Superior temporal gyrus (tissue), 1 donor: ENCODE measurements around the gene NHLH2.
A peak's percentile ranks its signal among the peaks of the same experiment; 100 is the strongest.

Source experiments
- DNase-seq: peaks from one replicate; pipeline ENCODE4 v3.0.0-alpha.2; 2016; ENCODE audit errors: extremely low spot score

The NHLH2 gene

DNA sequence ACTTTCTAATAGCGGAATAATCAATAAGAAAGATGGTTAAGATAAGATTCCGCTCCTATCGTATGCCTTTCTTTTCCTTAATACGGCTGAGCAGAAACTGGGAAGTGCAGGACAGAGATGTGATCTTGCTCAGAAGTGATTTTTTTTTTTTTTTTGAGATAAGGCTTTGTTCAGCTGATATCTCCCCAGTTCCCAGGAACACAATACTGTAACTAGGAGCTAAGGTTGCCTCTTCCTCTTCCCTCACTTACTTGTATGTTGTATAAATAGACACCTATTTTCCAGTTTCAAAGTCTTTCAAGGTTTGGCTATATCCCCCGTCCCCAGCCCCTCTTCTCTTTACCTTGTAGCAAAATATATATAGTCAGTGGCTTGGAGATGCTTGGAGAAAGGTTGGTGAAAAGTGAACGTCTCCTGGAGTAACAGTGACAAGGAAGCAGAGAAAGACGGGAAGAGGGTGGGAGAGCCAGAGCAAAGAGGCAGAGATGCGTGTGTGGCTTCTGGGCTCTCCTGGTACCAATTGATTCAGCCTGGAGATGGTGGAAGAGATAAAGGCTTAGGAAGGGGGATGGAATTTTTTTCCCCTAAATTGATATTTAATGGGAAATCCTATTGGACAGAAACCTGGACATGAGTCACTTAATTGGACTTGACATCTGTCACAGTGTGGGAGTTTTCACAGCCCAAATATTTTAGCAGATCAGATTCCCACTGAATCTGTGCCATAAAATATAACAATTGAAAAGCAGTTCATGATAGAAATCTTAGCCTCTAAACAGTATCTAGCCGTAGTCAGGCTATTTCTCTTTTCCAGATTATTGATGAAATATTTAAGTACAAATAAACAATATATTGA, at the start of gene NHLH2:
Gene NHLH2, minus strand, starts transcription at position 522 of the 856 bp plus-strand sequence. CDS start 2,754 bp downstream, outside the sequence.
- no peak for DNase-seq

DNA sequence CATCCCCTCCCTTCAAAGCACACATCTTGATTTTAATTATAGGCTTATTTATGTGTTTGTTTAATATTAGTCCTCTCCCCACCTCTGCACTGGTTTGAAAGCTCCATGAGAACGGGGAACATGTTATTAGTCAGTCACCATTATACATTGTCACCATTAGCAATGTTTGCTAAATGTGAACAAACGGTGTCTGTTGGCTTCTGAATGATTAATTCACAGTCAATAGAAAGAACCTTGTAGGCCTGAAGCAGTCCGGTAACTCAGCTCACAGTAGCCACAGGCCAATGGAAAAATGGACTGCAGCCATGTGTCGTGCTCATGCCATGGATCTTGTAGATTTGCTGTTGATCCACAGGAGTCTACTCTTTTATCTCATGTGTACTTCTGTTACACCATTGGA, 49.7 kb upstream of the NHLH2 start:
- DNase-seq: no peak

DNA sequence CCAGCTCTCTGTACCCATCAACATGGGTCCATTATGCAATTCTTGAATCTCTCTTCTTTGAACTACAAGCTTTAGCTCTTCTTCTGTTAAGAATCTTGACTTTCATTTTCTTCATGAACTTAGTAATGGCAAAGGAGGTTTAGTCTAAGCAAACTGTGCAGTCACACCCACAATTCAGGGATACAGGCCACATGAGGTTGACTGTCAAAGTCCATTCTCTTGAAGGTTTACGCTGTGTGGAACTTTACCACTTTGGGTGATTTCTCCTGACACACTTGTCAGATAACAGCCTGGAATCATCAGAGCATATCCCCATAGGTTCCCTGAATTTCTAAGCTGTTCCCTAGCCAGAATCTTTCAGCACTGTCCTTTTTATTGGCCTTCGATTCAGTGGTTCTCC, 48.0 kb upstream of the NHLH2 start:
- DNase-seq: no peak

DNA sequence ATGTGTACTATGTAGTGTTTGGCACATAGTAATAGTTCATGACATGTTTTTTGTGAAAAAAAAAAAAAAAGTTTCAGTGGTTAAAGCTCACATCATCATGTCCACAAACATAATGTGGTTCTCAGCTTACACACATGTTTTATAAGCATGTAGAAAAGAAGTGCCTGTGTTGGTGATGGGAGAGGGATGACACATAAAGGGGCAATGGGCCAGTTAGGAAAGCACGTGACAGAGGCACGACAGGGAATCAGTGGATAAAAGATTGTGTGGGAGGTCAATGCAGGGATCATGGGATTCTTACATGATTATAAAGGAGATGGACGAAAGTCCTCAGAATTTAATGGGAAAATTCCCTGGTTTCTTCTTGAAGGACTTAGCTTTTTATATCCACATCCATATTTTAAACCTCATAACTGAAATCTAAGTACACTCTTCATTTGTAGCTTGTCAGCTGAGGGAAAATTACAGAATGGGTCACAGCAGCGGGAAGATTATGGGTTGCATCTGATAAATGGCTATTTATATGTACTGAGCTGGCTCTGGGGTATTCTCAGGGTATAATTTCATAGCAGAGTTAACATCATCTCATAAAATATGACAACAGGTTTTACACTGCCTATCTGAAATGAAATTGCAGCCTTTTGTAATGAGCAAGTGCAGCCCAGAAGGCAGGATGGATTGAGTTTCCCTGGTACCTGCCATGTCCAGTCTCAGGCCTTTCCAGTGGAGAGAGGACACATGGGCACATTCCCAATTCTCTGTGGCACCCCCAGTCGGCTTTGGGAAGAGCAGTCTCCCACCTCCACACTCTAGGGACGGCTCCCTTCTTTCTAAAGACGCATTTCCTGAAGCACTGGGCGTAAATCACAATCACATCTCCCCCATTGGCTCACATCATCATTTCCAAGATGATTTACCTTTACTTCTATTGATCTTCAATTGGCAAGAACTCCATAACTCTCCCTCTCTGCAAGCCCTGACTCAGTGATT, 42.3 kb upstream of the NHLH2 start:
- DNase-seq: no peak

DNA sequence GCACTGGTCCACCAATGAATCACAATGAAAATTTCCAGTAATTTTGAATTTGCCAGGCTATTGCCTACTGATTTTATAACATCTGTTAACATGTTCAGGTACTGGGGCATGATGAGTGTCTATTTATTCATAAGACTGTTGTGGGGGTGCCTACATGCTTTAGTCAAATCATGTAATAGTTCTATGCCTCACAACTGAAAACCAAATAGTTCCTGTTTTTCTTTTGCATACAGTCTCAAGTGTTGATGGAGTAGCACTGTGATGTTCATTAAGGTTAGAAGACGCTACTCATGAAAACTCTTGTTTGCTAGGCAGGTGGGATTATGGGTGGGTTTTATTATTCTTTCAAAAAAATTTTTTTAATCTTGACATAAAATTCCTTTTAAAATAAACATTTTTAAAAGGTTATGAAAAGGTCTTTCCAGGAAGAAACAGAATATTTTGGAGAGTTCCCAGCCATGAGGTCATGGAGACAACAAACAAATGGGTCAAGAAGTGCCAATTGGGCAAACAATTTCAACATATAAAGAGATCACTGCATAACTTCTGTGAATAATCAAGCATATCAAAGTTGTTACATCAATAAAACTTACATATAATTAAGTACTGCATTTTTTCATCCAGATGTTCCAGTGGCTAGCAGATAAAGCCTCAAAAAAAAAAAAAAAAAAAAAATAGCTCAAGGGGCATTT, 40.2 kb upstream of the NHLH2 start:
- no peak for DNase-seq

DNA sequence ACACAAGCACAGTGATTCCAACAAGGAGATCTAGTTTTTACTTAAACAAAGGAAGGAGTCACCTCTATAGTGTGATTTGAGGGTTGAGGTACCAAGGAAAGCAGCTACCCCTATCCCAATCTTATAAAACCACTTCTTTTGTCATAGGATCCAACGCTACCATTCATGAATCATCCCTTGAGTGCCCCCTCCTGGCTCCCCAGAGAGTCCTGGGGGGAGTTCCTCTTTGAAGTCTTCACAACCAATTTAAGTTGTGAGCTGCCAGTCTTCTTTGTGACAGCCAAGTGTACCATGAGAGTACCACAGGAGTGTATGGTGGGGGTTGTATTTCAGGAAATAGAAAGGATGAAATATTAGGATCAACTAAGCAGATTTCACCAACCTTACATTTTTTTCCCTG, 39.1 kb upstream of the NHLH2 start:
- no peak for DNase-seq

DNA sequence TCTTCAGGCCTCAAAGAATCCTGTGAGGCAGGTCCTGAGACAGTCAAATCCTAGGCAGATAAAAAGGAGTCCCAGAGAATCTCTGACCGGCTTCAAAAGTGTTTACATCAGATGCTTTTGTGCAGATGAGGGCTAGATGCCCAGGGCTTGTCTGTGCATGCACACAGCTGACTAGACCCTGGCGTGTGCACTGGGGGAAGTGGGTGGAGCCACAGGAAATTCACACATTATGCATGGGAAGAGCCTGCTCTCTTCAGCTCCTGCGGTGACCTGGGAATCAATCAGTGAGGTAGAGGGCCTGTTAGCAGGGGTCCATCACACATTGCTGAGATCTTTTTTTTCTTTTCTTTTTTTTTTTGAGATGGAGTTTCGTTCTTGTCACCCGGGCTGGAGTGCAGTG, 36.6 kb upstream of the NHLH2 start:
- DNase-seq: no peak

DNA sequence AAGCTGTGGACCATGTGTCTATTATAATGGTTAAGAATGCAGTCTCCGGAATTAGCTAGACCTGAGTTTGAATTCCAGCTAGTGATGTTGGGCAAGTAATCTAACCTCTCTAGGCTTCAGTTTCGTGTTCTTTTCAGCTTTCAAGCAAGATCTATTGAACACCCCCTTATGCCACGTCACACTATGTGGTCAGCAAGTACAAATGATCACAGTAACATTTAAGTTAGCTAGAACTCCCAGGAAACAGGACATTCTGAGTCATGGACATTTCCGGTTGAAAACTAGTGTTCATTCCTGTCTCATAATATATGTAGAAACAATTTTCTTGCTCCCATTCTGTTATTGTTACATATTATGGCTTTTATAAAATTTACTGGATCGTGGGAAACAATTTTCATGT, 34.0 kb upstream of the NHLH2 start:
- DNase-seq: no peak

DNA sequence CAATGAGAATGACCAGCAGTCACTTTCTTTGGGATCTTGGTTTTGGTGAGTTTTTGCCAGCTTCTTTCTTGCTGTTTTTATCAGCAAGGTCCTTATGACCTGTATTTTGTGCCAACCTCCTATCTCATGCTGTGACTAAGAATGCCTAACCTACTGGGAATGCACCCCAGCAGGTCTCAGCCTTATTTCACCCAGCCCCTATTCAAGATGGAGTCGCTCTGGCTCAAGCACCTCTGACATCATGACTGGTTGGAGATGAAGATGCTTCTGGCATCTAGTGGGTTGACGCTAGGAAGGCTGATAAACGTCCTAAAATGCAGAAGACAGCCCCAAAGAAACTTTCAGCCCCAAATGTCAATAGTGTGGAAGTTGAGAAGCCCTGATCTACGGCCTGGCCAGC, 33.6 kb upstream of the NHLH2 start:
- no peak for DNase-seq

DNA sequence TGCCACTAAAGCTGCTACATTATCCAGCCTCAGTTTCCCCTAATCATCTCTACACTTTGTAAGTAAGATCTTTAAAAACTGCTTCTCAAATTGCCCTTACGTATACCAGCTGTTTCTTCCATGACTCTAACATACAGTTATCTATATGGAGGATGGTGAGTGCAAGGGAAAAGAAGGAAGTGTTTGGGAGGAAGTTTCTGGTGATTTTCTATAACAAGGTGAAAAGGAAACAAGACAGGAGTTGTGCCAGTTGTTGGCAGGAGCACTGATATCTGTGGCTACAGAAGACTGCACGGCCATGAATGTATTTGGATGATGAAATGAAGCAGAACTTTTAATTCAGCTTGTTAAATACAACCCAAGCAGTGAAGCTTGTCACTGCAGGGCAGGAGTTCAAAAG, 32.3 kb upstream of the NHLH2 start:
- DNase-seq: no peak

DNA sequence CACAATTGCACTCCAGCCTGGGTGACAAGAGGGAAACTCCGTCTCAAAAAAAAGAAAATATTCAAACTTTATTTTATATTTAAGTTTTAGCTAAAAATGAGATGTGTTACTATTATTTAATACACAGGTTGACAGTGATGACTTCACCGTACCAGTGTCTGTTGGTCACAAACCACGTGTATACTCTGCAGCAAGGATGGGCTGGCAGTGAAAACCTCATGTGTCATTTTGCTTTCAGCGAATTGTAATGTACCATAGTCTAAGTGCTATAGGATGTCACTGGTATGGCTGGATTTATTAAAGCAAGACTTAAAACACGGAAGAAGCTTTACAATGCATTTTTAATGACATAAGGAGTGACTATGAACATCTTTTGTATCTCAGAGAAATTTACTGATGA, 28.1 kb upstream of the NHLH2 start:
- DNase-seq: no peak

DNA sequence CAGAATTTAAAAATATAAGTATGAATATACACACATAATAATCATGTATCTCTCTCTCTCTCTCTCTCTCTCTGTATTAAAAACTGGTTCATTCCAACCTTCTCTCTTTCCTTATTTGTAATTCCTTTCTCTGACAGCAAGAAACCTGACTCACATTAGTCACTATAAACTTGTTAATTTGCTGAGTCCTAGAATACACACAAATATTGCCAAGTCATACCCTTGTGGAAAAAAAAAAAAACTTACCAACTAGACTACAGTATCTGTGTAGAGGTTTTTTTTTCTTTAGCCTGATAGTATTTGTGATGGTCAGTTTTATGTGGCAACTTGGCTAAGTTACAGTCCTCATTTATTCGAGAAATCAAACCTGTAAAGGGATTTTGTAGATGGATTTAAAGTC, 26.3 kb upstream of the NHLH2 start:
- DNase-seq: no peak

DNA sequence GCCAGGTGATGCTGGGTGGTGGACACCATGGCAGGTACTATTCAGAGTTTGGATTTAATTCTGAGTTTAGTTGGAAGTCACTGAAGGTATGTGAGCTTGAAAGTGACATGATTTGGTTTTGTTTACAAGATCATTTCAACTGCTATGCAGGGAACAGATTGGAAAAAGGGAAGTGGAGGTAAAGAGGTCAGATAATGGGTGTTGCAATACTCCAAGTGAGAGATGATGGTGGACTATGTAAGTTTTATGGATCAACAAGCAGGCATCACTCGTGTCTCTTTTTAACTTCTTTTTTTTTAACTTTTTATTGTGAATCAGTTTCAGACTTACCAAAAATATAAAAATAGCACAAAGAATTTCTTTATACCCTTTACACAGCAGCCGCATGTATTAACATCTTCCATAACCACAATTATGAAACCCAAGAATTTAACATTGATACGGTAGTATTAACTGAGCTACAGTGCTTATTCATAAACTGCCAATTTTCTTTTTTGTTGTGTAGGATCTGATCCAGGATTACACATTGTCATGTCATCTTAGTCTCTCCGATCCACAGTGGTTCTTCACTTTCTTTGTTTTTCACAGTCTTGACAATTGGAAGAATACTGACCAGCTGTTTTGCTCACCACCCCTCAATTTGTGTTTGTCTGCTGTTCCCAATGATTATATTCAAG, 24.9 kb upstream of the NHLH2 start:
- DNase-seq: no peak

DNA sequence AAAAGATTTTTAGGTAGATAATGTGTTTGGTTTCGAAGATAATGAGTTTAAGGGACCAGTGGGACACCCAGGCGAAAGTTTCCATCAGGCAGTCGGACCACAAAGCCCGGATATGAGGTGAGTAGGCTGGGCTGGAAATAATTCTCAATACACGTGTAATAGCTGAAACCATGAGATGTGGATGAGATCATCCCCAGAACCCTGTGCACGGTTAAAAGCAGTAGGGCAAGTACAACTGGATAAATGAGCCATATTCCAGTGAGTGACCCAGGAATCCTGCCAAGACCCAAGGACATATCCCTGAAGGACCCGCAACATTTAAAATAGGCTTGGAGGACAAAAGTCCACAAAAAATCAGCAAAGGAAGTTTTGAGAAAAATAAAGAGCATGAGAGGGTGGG, 21.5 kb upstream of the NHLH2 start:
- DNase-seq: no peak

DNA sequence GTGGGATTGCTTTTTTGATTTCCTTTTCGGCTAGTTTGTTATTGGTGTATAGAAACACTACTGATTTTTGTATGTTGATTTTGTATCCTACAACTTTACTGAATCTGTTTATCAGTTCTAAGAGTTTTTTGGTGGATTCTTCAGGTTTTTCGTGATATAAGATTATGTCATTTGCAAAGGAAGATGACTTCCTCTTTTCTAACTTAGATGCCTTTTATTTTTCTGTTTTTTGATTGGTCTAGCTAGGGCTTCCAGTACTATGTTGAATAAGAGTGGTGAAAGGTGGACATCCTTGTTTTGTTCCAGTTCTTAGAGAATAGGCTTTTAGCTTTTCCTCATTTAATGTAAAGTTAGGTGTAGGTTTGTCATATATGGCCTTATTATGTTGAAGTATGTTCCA, 13.1 kb upstream of the NHLH2 start:
- DNase-seq: no peak

DNA sequence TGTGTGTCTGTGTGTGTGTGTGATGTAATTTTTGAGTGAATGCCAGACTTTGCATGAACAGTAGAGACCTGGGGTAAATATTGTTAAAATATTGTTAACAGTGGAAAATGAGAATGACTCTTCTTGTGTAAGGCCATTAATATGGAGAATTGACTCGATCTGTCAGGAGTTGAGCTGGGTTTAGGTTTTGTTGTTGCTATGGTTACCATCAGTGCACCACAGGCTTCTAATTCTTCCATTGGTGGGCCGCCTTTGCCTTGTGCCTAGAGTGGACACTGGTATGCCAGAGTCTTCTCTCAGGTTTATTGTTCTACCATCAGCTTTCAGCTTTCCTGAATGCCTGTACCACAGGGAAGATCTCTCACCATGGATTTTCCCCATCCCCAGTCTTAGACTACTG, 10.0 kb upstream of the NHLH2 start:
- DNase-seq: no peak

DNA sequence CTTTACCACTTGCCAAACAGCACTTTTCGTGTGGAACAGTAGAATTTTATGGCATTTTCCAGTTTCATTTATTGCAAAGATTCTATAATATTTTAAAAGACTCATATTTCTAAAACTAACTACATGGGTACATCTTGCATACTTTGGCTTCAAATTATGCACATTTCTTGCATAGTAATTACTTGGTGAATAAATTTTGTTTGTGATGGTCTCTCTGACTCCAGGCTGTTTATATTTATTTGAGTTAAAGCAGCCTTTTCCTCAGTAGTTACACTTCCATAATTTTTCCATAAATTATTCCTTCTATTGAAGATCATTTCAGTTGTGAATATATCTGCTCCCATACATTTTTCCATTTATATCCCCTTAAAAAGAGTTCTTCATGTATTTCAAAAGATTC, 6.9 kb upstream of the NHLH2 start:
- no peak for DNase-seq

DNA sequence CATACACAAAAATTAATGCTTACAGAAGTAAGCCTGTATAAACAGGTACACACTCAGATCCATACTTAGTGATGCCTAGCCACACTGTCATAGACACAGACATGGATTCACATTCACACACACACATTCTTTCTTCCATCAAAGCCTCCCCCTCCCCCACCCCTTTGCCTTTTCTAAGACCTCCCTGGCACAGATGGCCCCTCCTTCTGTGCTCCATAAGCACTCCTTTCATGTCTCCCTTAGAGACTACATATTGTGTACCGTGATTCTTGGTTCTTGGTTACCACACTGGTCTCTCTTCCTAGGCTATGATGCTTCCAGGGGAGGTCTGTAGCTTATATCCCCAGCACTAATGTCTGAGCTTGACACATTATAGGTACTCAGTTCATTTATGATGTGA, 2.0 kb upstream of the NHLH2 start:
- no peak for DNase-seq

DNA sequence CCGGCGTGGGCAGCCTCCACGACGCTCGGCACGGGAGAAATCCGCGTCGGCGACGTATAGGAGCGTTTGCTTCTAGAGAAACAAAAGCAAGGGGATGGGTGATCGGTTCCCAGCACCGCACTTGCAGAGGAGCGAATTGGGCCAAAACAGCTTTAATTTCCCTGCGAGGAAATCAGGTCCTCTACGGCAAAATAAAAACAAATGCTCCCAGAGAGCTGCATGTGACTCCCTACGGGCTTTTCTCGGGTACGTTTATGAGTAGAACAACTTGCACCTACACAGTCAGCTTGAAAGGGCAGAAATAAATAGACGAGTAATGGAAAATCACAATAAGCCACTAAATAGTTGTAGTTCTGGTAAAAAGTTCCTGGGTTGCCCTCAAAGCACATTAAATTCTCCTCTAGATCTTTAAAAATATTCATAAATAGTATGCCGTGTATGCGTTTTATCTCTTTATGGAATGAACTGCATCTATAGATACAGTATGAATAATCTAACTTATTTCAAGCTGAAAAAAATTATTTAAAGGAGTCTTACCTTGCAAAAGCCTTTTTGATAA, 1.2 kb downstream of the NHLH2 start:
- peak; percentile 39 for DNase-seq

DNA sequence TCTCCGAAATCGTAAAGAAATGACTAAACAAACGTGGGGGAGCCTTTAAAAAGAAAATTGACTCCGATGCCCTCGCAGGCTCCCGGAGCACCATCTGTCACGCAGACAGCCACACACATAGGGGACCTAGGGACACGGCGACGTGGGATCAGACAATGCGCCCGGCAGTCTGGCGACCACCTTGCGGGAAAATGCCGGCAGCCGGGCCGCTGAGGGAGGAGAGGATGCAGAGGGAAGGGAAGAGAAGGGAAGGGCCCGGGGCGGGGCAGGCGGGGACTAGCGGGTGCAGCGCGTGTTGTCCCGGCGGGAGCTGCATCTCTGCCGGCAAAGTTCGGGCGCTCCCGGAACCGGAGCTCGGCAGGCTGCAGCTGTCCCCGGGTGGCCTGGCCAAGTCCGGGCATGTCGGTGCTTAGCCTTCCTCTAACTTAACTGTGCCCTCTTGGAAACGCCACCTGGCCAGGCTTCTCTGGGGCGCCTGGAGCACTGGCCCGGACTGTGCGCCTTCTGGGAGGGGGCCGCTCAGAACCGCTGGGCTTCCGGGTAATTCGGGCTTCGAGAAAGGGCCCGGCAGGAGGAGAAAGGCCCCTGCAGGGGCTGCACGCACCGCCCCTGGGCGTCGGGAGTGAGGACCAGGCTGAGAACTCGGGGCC, 1.8 kb downstream of the NHLH2 start:
- DNase-seq: peak; percentile 55
